ENCODE results near the gene NDRG2.

The NDRG2 gene

GRCh38 chr14:21025371-21026273 lies 761 bp upstream of the NDRG2 start:
- in situ Hi-C loops (cut with MboI; ENCODE audit: low pct_unique_long_range_greater_than_20kb, low sequenced_read_pairs, unreplicated experiment): no loop called here
- no peak for DNase-seq (ENCODE audit: low spot score)

GRCh38 chr14:21023817-21024584 lies 860 bp downstream of the NDRG2 start:
- DNase-seq (ENCODE audit: low spot score): no peak
- in situ Hi-C loops (cut with MboI; ENCODE audit: low pct_unique_long_range_greater_than_20kb, low sequenced_read_pairs, unreplicated experiment): no loop called here
- TF ChIP-seq, protein P1, sequence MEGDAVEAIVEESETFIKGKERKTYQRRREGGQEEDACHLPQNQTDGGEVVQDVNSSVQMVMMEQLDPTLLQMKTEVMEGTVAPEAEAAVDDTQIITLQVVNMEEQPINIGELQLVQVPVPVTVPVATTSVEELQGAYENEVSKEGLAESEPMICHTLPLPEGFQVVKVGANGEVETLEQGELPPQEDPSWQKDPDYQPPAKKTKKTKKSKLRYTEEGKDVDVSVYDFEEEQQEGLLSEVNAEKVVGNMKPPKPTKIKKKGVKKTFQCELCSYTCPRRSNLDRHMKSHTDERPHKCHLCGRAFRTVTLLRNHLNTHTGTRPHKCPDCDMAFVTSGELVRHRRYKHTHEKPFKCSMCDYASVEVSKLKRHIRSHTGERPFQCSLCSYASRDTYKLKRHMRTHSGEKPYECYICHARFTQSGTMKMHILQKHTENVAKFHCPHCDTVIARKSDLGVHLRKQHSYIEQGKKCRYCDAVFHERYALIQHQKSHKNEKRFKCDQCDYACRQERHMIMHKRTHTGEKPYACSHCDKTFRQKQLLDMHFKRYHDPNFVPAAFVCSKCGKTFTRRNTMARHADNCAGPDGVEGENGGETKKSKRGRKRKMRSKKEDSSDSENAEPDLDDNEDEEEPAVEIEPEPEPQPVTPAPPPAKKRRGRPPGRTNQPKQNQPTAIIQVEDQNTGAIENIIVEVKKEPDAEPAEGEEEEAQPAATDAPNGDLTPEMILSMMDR (IDR thresholded peaks at IDR 0.05; ENCODE audit: extremely low read depth, insufficient read depth, missing control alignments): no peak

More at GRCh38 chr14:21025371-21026273, 761 bp upstream of the NDRG2 start:
- TF ChIP-seq, protein P1 (IDR thresholded peaks at IDR 0.05; ENCODE audit: extremely low read depth, insufficient read depth, missing control alignments): no peak

DNA sequence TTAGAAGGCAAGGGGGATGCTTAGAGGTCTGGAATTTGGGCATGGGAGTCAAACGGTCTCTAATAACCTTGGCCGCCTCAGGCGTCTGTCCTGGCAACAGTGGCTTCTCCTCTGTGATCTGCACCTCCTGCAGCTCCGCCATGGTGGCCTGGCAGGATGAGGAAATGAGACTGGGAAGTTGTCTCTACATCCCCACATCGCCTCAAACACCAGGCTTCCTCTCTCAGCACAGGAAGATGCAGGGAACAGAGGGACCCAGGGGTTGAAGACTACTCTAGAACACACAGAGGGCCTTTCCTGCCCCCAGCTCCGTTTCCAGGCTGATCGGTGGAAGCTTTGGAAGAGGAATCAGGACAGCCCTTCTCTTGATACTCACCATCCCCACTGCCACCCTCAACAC lies 1.7 kb downstream of the NDRG2 start:
- in situ Hi-C loops (cut with MboI; ENCODE audit: low pct_unique_long_range_greater_than_20kb, low sequenced_read_pairs, unreplicated experiment): no loop called here
- TF ChIP-seq, protein P1 (IDR thresholded peaks at IDR 0.05; ENCODE audit: extremely low read depth, insufficient read depth, missing control alignments): no peak
- no peak for DNase-seq (ENCODE audit: low spot score)

DNA sequence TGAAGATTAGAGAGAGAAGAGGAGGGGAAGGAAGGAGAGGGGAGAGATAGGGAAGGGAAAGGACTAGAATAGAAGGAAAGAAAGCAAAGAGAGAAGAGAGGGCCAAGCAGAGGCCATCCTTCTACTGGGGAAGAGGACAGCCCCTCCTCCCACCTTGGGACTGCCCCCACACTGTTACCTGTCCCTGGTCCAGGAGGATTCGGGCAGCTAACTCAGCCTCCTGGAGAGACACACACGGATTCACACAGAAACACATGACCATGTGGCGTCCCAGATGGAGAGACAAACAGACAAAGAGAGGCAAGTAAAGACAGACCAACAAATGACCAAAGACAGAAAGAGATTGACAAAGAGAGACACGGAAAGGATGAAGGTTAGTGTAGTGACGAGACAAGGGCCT lies 2.2 kb downstream of the NDRG2 start:
- in situ Hi-C loops (cut with MboI; ENCODE audit: low pct_unique_long_range_greater_than_20kb, low sequenced_read_pairs, unreplicated experiment): no loop called here
- DNase-seq (ENCODE audit: low spot score): no peak
- TF ChIP-seq, protein P1 (IDR thresholded peaks at IDR 0.05; ENCODE audit: extremely low read depth, insufficient read depth, missing control alignments): no peak

DNA sequence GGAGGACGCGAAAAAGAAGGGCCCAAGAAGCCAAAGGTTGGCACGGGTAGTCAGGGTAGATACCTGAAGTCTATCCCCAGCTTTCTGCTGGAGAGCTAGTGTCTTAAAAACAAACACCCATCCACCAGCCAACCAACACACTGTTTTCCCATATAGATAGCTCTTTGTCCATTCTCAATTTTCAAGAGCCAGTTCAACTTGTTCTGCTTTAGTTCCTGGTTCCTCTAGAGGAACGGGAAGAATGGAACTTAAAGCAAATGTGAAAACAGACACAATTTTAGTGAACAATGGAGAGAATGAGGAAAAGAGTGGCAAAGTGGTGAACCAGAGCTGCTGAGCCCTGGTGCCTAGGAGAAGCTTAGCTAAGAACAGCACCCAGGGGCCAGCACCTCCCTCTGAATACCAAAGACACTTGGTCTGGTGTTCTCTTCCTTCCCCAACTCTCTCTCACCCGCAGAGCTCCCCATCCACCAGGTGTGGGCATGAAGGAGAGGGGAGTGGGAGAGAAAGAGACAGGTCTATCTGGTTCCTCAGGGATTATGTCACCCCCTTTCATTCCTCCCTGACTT lies 3.8 kb downstream of the NDRG2 start:
- TF ChIP-seq, protein P1 (IDR thresholded peaks at IDR 0.05; ENCODE audit: extremely low read depth, insufficient read depth, missing control alignments): no peak
- DNase-seq (ENCODE audit: low spot score): no peak
- in situ Hi-C loops (cut with MboI; ENCODE audit: low pct_unique_long_range_greater_than_20kb, low sequenced_read_pairs, unreplicated experiment): no loop called here

- in situ Hi-C loops (cut with MboI; ENCODE audit: low pct_unique_long_range_greater_than_20kb, low sequenced_read_pairs, unreplicated experiment): no loop called here
- TF ChIP-seq, protein P1 (IDR thresholded peaks at IDR 0.05; ENCODE audit: extremely low read depth, insufficient read depth, missing control alignments): no peak
Measured at GRCh38 chr14:21019366-21019765, 5.5 kb downstream of the NDRG2 start.

More at GRCh38 chr14:21019366-21019765, 5.5 kb downstream of the NDRG2 start:
- DNase-seq (ENCODE audit: low spot score): no peak

Measured in GM13977 (cell line).